Measurements from ENCODE around the gene ZNF500.

GRCh38 chr16:4803898-4804762, 37.2 kb upstream of the ZNF500 start:
- TF ChIP-seq CTCF (conservative IDR thresholded peaks at IDR 0.05) = no peak
- no peak for TF ChIP-seq ZFX (IDR thresholded peaks at IDR 0.05)
